Psoas muscle (tissue), 8 donors: ENCODE measurements around the gene RMI2. TPM values are rescaled to one million over a fixed set of nuclear protein-coding genes. Genes with fewer than 3 reads are reported as not detected.

Source experiments
- ATAC-seq, 4 donors: fragments of 200-7000 bp; cut with Tn5 transposase; one replicate each; pipeline ENCODE4 v1.9.1; 2020; ENCODE audit warnings: moderate library complexity in 3 of 4, mild to moderate bottlenecking in 2 of 4
- DNase-seq, 2 donors: peaks; one replicate each; pipeline ENCODE4 v3.0.0-alpha.2; 2020
- H3K27ac ChIP-seq: fragments of 200-600 bp; one replicate; pipeline ENCODE4 v1.8.0; 2022
- H3K27me3 ChIP-seq, 3 donors: fragments of 200-600 bp in 1 of 3; one replicate each; pipeline versions ENCODE4 v1.6.1 to v1.8.0; 2013 to 2022; ENCODE audit warnings: low read length in 2 of 3, mild to moderate bottlenecking in 2 of 3, moderate library complexity in 1 of 3; ENCODE audit not compliant: insufficient read depth in 3 of 3
- H3K36me3 ChIP-seq, 2 donors: fragments of 200-600 bp in 1 of 2; one replicate each; pipeline versions ENCODE4 v1.6.1 to v1.8.0; 2013 to 2022; ENCODE audit warnings: low read depth in 1 of 2, mild to moderate bottlenecking in 1 of 2, moderate library complexity in 1 of 2; ENCODE audit not compliant: insufficient read depth in 1 of 2
- H3K4me1 ChIP-seq: fragments of 200-600 bp; one replicate; pipeline ENCODE4 v1.8.0; 2022
- H3K4me3 ChIP-seq: fragments of 200-600 bp; one replicate; pipeline ENCODE4 v1.8.0; 2022; ENCODE audit warnings: mild to moderate bottlenecking
- H3K9me3 ChIP-seq: fragments of 200-600 bp; one replicate; pipeline ENCODE4 v1.8.0; 2022
- WGBS, 3 donors: extraction: QIAGEN DNeasy Blood & Tissue Kit; methylation state at CpG; one replicate each; pipeline versions ENCODE4 v1.1.6 to v1.1.7; 2013; 5-methylcytosine and 5-hydroxymethylcytosine counted together
- intact Hi-C, 2 donors: fragments of 100-400 bp; cut with DNase I; formaldehyde crosslinking; loops; one replicate each; pipeline versions ENCODE4 v1.11.0 to v1.14.2; 2022
- polyA plus RNA-seq, 3 donors: library from polyadenylated mRNA; stranded (reverse); fragments of 200-250 nt; gene quantifications; one replicate each; pipeline ENCODE4 v1.2.3, GENCODE V29; 2013
- total RNA-seq, 4 donors: library from RNA; stranded (reverse); fragmentation: NEBNext Ultra II Directional in 2 of 4; extraction: Animal tissue kit (Norgen Biotek cat#: 25700) in 2 of 4; gene quantifications; one replicate each; pipeline versions ENCODE4 v1.2.1 to v1.2.4, GENCODE V29; 2021 to 2023
- TF ChIP-seq, protein P1 (sequence below): fragments of 200-600 bp; IDR thresholded peaks from one replicate; pipeline ENCODE4 v1.8.0; 2022; ENCODE audit warnings: antibody characterized with exemption
- donor health status: healthy with polysubstance abuse.
- donor health status: DM: no; HTN: no; CAD: no; lungs with moderate emphysema.
- donor health status: Bipolar disorder and iron deficiency.
- donor health status: healthy.
- donor health status: DM: yes; HTN: yes; CAD: no.
- donor health status: DM: no; HTN: no; CAD: no.
- donor health status: DM: no; HTN: no; CAD: no.
- donor health status: DM: yes; HTN: yes; CAD: no.

Gene RMI2
- total and polyA plus RNA-seq, 7 donors = 0.11 to 0.64 (median 0.23) TPM; not detected in 2

DNA sequence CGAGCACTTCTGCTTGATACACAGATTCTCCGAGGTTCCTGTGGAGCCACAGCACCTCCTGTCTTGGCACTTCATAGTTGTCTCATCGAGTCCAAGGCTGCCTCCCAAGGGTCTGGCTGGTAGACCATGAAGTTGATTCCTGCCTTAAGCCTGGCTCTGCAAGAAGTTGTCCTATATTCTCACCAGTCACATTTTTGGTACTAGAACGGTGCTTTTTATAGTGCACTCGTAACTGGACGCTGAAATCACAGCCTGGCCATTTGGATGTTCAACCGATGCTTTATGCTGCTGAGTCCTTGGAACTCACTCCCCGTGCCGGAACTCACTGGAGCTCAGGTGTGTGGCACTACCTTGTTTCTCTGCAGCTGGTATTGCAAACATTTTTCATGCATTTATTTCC, 35.6 kb downstream of the RMI2 start:
- Histone ChIP-seq H3K27ac (no peak overlapping the region), H3K4me1 (no peaks in the 10 kb centered on the region), H3K9me3 (no peaks in the 10 kb centered on the region), H3K36me3 (no peaks in the 10 kb centered on the region), H3K4me3 (no peak overlapping the region), H3K27me3 (no peaks in the 10 kb centered on the region)
- DNase-seq = no peak
- intact Hi-C loops = no loop called here
- TF ChIP-seq, protein P1, sequence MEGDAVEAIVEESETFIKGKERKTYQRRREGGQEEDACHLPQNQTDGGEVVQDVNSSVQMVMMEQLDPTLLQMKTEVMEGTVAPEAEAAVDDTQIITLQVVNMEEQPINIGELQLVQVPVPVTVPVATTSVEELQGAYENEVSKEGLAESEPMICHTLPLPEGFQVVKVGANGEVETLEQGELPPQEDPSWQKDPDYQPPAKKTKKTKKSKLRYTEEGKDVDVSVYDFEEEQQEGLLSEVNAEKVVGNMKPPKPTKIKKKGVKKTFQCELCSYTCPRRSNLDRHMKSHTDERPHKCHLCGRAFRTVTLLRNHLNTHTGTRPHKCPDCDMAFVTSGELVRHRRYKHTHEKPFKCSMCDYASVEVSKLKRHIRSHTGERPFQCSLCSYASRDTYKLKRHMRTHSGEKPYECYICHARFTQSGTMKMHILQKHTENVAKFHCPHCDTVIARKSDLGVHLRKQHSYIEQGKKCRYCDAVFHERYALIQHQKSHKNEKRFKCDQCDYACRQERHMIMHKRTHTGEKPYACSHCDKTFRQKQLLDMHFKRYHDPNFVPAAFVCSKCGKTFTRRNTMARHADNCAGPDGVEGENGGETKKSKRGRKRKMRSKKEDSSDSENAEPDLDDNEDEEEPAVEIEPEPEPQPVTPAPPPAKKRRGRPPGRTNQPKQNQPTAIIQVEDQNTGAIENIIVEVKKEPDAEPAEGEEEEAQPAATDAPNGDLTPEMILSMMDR = no peak
- WGBS, 3 donors = 75 to 85% (median 80%) methylated on average over 9 of the region's 9 CpGs
- ATAC-seq = no peak

DNA sequence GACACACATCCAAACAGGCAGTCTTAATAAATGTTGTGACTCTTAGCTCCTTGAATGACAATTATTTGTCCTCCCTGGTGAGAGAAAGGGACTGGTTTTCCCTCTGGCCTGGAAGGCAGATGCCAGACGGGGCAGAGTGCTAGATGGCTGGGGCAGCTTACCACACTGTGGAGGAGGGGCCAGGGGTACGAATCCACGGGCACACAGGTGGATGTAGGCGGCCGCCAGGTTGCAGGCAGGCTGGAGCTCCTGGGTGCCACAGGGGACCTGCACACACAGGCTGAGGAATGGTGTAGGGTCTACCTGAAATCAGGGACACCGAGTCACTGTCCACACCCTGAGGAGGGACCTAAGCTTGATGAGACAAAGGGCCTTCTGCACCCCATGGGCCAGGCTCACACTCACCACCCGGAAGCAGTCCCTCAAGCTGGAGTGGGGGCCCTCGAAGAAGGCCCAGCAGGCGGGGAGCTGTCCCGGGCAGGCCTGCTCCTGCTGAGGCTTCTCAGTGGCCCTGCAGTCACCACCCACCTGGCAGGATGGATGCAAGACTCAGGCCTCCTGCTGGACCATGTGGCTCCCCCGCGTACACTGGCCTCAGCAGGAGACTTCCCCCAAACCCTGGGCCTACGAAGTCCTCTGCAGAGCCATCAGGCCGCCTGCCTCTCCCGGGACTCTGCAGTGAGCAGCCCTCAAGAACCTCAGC, 38.4 kb downstream of the RMI2 start:
- intact Hi-C loops = no loop called here
- WGBS, 3 donors = 92 to 93% (median 93%) methylated on average over 15 of the region's 15 CpGs
- TF ChIP-seq, protein P1 = no peak
- ATAC-seq = no peak
- Histone ChIP-seq H3K27me3 (no peaks in the 10 kb centered on the region), H3K9me3 (no peaks in the 10 kb centered on the region), H3K36me3 (no peaks in the 10 kb centered on the region), H3K27ac (no peak overlapping the region), H3K4me3 (no peak overlapping the region), H3K4me1 (no peaks in the 10 kb centered on the region)
- no peak for DNase-seq

DNA sequence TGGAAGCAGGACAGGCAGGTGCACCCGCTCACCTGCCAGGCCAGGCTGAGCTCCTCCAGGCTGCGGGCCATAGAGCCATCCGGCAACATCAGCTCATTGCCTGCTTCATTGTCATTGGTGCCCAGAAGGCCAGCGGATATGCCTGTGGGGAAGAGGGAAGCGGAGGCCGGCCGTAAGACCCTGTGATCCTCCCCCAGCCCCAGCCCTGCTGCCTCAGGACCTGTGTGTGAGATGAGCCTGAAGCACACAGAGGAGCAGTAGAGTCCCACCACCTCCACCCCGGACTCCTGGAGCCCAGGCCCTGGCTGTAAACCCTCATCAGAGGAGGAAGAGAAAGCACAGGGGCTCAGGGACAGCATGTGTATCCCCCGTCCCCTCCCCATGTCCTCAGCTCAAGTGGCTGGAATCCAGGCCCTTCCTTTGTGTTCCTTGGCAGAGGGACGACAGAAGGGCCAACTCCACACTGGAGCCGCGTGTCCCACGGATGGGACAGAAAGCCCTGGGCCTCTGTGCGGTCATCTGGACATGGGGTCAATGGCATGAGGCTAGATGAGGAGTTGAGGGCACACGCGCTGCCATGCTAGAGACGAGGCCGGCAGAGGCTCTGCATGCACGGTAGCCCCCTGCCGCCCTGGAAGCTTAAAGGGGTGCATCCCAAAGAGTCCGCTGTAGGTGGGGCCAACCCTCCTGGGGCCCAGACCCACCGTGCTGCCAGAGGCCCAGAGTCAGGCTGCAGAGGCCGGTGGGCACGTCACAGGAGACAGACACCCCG, 39.1 kb downstream of the RMI2 start:
- H3K9me3 ChIP-seq = no peaks in the 10 kb centered on the region
- no peaks in the 10 kb centered on the region for H3K4me1 ChIP-seq
- H3K27ac ChIP-seq = no peak overlapping the region
- no peaks in the 10 kb centered on the region for H3K27me3 ChIP-seq
- intact Hi-C loops = no loop called here
- ATAC-seq (no peak), DNase-seq (no peak)
- TF ChIP-seq, protein P1 = no peak
- 80 to 89% (median 81%) methylated on average over 25 of the region's 25 CpGs for WGBS, 3 donors
- no peaks in the 10 kb centered on the region for H3K36me3 ChIP-seq
- no peak overlapping the region for H3K4me3 ChIP-seq

DNA sequence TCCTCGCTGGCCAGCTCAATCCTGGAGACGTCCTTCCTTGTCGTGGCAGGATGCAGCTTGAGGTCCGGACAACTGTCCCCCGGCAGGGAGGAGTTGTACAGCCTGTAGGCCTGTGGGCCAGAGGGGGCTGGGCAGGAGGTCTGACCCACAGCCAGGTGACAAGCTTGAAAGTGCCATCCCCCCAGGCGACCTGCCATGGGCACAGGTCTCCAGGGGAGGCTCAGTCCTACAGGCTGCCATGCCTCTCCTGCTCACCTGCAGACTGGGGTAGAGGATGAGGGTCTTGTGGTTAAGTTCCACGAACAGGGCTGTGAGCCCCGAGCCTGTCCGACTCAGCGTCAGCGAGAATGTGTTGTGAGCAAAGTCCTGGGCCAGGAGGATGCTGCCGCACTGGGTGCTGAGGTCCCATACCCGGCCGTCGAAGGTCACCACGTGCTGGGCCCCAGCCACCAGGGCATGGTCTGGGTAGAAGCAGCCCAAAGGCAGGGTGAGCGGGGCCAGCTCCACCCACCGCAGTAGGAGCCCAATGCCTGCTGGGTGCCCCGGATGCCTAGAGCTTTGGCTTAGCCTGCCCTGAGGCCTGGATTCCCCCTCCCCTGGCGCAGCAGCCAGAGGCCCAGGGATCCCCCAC, 39.8 kb downstream of the RMI2 start:
- intact Hi-C loops = no loop called here
- TF ChIP-seq, protein P1 = no peak
- Histone ChIP-seq H3K4me1 (no peaks in the 10 kb centered on the region), H3K27me3 (no peaks in the 10 kb centered on the region), H3K36me3 (no peaks in the 10 kb centered on the region), H3K4me3 (no peak overlapping the region), H3K27ac (no peak overlapping the region), H3K9me3 (no peaks in the 10 kb centered on the region)
- 85 to 88% (median 88%) methylated on average over 20 of the region's 20 CpGs for WGBS, 3 donors
- DNase-seq = no peak
- no peak for ATAC-seq
